HCT116 (cell line): Measurements from ENCODE around the gene DCK.

Experiments
- ATF3 ChIP-seq: IDR thresholded peaks from 2 replicates; pipeline ENCODE4 v1.6.1; 2012
- CEBPB ChIP-seq: IDR thresholded peaks from 2 replicates; pipeline ENCODE4 v1.6.1; 2012; ENCODE audit warnings: low read depth
- CTCF ChIP-seq, 3 experiments: fragments of 200-600 bp in 1 of 3; sonication (generic) in 1 of 3; IDR thresholded peaks in 2 of 3; conservative IDR thresholded peaks in 1 of 3; 2 replicates each; pipeline ENCODE4 v1.5.1; 2012 to 2017; ENCODE audit warnings: low read depth in 2 of 3, low read length in 2 of 3, antibody characterized with exemption in 1 of 3, borderline replicate concordance in 1 of 3, control low read depth in 1 of 3, mild to moderate bottlenecking in 1 of 3, mixed read lengths in 1 of 3, mixed run types in 1 of 3, moderate library complexity in 1 of 3; ENCODE audit not compliant: insufficient read depth in 1 of 3
- EZH2 ChIP-seq: fragments of 200-600 bp; sonication (generic); IDR thresholded peaks from 2 replicates; pipeline ENCODE4 v1.6.1; 2017; ENCODE audit warnings: antibody characterized with exemption, mixed run types
- EZH2phosphoT487 ChIP-seq: fragments of 200-600 bp; IDR thresholded peaks from 2 replicates; pipeline ENCODE4 v1.6.1; 2018; ENCODE audit warnings: antibody characterized with exemption, borderline replicate concordance
- FOSL1 ChIP-seq: IDR thresholded peaks from 2 replicates; pipeline ENCODE4 v1.6.1; 2012; ENCODE audit warnings: low read depth
- POLR2A ChIP-seq: IDR thresholded peaks from 2 replicates; pipeline ENCODE4 v1.7.0; 2011; ENCODE audit warnings: borderline replicate concordance; ENCODE audit not compliant: insufficient read depth, insufficient read length; ENCODE audit errors: extremely low read depth
- POLR2AphosphoS5 ChIP-seq: IDR thresholded peaks from 2 replicates; pipeline ENCODE4 v1.6.1; 2011; ENCODE audit warnings: mild to moderate bottlenecking, low read depth, low read length, moderate library complexity
- SIN3A ChIP-seq: IDR thresholded peaks from 2 replicates; pipeline ENCODE4 v1.6.1; 2012; ENCODE audit warnings: low read depth
- SP1 ChIP-seq: IDR thresholded peaks from 2 replicates; pipeline ENCODE4 v1.6.1; 2012; ENCODE audit warnings: low read depth
- YY1 ChIP-seq: IDR thresholded peaks from 2 replicates; pipeline ENCODE4 v1.6.1; 2011; ENCODE audit warnings: low read length, low read depth, moderate library complexity, mild to moderate bottlenecking; ENCODE audit not compliant: insufficient replicate concordance; ENCODE audit errors: extremely low read depth
- ZBTB33 ChIP-seq: IDR thresholded peaks from 2 replicates; pipeline ENCODE4 v1.6.1; 2011; ENCODE audit warnings: mild to moderate bottlenecking, low read length, moderate library complexity; ENCODE audit not compliant: insufficient replicate concordance; ENCODE audit errors: extremely low read depth
- ZNF274 ChIP-seq: fragments of 200-500 bp; sonication (Bioruptor generic); IDR thresholded peaks from 2 replicates; pipeline ENCODE4 v1.6.1; 2014; ENCODE audit warnings: mild to moderate bottlenecking, low read depth, low read length, inconsistent platforms

- TF ChIP-seq ZBTB33, result no peak
- no peak for TF ChIP-seq CTCF (IDR thresholded peaks at IDR 0.05 in 2 of 3, conservative IDR thresholded peaks at IDR 0.05 in 1 of 3; ENCODE audit: borderline replicate concordance in 1 of 3, insufficient read depth in 1 of 3, low read depth in 2 of 3, low read length in 2 of 3)
- no peak for TF ChIP-seq SIN3A
- TF ChIP-seq POLR2AphosphoS5, result no peak
- TF ChIP-seq SP1, result no peak
- no peak for TF ChIP-seq EZH2
- TF ChIP-seq ZNF274, result no peak
- no peak for TF ChIP-seq YY1
- no peak for TF ChIP-seq EZH2phosphoT487
- no peak for TF ChIP-seq POLR2A
- TF ChIP-seq FOSL1, result no peak
- TF ChIP-seq ATF3, result no peak
- TF ChIP-seq CEBPB, result no peak
These were observed 73.6 kb downstream of the DCK start for GRCh38 chr4:71066737-71067716.
